Peyer's patch (tissue), 4 donors: ENCODE results near the gene ELK3. TPM values are rescaled to one million over a fixed set of nuclear protein-coding genes. Genes with fewer than 3 reads are reported as not detected.

Experiments
- DNase-seq, 3 donors: peaks; one replicate each; pipeline ENCODE4 v3.0.0-alpha.2; 2017 to 2019
- H3K27ac ChIP-seq, 4 donors: fragments of 200-600 bp; sonication (generic); one replicate each; pipeline ENCODE4 v1.5.1; 2016 to 2019
- H3K27me3 ChIP-seq, 2 donors: fragments of 200-600 bp; sonication (generic); one replicate each; pipeline ENCODE4 v1.5.1; 2019
- H3K36me3 ChIP-seq, 3 donors: fragments of 200-600 bp; sonication (generic); one replicate each; pipeline ENCODE4 v1.5.1; 2016 to 2019
- H3K4me1 ChIP-seq, 4 donors: fragments of 200-600 bp; sonication (generic); one replicate each; pipeline ENCODE4 v1.5.1; 2016 to 2019
- H3K4me3 ChIP-seq, 4 donors: fragments of 200-600 bp; sonication (generic); 1 replicate in 3 of 4; 2 replicates in 1 of 4; pipeline ENCODE4 v1.5.1; 2016 to 2019; ENCODE audit warnings: mild to moderate bottlenecking in 1 of 4
- H3K9me3 ChIP-seq, 4 donors: fragments of 200-600 bp; sonication (generic); one replicate each; pipeline ENCODE4 v1.5.1; 2016 to 2019; ENCODE audit warnings: mild to moderate bottlenecking in 1 of 4
- POLR2A ChIP-seq, 2 donors: fragments of 450-650 bp; IDR thresholded peaks; one replicate each; pipeline ENCODE4 v1.5.1; 2017; ENCODE audit warnings: antibody characterized with exemption in 2 of 2, mild to moderate bottlenecking in 2 of 2, moderate library complexity in 2 of 2
- total RNA-seq, 4 donors: library from RNA; depleted of rRNA; stranded (reverse); fragments of >200 nt; gene quantifications; one replicate each; pipeline ENCODE4 v1.1.0, GENCODE V29; 2016
- TF ChIP-seq, protein P1 (sequence below), 6 experiments: fragments of 450-650 bp in 4 of 6; fragments of 200-600 bp in 2 of 6; sonication (generic) in 1 of 6; IDR thresholded peaks; one replicate each; pipeline ENCODE4 v1.5.1; 2017 to 2019; ENCODE audit warnings: antibody characterized with exemption in 6 of 6, mild to moderate bottlenecking in 3 of 6, moderate library complexity in 1 of 6

Gene ELK3
- total RNA-seq, 4 donors from 2014 or later: 5.1 to 23.9 (median 9.4) TPM

DNA sequence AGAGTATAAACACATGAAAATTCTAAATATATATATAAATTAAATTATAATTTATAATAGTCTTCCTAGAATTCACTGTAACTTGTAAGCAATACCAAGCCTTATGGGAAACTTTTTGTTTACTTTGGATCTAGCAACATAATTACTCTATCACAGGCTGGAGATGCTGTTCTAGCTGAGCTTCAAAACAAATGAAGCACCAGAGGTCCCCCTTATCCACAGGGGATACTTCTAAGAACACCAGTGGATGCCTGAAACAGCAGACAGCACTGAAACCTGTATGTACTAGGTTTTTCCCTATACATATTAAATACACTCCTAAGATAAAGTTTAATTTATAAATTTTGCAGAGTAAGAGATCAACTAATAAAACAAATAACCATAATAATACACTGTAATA, 109.5 kb downstream of the ELK3 start:
- H3K27me3 ChIP-seq: no peaks in the 10 kb centered on the region
- H3K27ac ChIP-seq: no peak overlapping the region
- no peak for DNase-seq
- no peak overlapping the region for H3K4me3 ChIP-seq
- H3K4me1 ChIP-seq: peaks cover 0 to 5% (median 0%) of the 10 kb centered on the region in 4 donors
- no peaks in the 10 kb centered on the region for H3K9me3 ChIP-seq
- H3K36me3 ChIP-seq: peaks cover 0 to 15% (median 0%) of the 10 kb centered on the region in 3 donors
- no peak for TF ChIP-seq POLR2A (IDR thresholded peaks at IDR 0.05)
- TF ChIP-seq, protein P1, sequence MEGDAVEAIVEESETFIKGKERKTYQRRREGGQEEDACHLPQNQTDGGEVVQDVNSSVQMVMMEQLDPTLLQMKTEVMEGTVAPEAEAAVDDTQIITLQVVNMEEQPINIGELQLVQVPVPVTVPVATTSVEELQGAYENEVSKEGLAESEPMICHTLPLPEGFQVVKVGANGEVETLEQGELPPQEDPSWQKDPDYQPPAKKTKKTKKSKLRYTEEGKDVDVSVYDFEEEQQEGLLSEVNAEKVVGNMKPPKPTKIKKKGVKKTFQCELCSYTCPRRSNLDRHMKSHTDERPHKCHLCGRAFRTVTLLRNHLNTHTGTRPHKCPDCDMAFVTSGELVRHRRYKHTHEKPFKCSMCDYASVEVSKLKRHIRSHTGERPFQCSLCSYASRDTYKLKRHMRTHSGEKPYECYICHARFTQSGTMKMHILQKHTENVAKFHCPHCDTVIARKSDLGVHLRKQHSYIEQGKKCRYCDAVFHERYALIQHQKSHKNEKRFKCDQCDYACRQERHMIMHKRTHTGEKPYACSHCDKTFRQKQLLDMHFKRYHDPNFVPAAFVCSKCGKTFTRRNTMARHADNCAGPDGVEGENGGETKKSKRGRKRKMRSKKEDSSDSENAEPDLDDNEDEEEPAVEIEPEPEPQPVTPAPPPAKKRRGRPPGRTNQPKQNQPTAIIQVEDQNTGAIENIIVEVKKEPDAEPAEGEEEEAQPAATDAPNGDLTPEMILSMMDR (IDR thresholded peaks at IDR 0.05): no peak

DNA sequence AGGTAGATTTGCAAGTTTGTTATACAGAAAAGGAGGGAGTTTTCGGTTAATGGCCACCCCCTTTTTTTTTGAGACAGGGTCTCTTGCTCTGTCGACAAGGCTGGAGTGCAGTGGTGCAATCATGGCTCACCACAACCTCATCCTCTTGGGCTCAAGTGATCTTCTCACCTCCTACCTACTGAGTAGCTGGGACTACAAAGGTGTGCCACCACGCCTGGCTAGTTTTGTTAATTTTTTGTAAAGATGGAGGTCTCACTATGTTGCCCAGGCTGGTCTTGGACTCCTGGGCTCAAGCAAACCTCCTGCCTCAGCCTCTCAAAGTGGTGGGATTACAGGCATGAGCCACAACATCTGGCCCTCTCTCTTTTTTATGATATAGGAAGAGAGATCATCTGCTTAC, 111.5 kb downstream of the ELK3 start:
- Histone ChIP-seq H3K4me1 (peaks cover 0 to 5% (median 0%) of the 10 kb centered on the region in 4 donors), H3K9me3 (no peaks in the 10 kb centered on the region), H3K27me3 (no peaks in the 10 kb centered on the region), H3K27ac (no peak overlapping the region), H3K36me3 (peaks cover 0 to 5% (median 0%) of the 10 kb centered on the region in 3 donors), H3K4me3 (no peak overlapping the region)
- TF ChIP-seq, protein P1 (IDR thresholded peaks at IDR 0.05): no peak
- no peak for TF ChIP-seq POLR2A (IDR thresholded peaks at IDR 0.05)
- DNase-seq: no peak

DNA sequence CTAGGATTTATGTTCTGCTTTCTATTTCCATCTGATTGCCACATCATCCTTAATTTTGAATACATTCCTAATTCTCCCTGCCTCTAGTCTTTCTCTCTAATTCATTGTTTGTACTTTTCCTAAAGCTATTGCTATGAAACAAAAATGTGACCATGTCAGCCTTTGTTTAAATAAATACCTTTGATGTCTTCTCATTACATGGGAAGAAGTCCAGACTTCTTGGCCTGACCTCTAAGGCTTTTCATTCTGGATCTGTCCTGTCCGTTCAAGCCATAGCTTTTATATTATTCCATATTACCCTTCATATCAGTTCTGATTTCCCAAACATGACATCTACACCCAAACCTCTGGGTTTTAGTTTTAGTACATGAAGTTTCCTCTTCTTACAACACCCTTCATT, 114.7 kb downstream of the ELK3 start:
- Histone ChIP-seq H3K27ac (no peak overlapping the region), H3K4me3 (no peak overlapping the region), H3K27me3 (no peaks in the 10 kb centered on the region), H3K4me1 (peaks cover 0 to 5% (median 0%) of the 10 kb centered on the region in 4 donors), H3K36me3 (peaks cover 0 to 8% (median 0%) of the 10 kb centered on the region in 3 donors), H3K9me3 (no peaks in the 10 kb centered on the region)
- TF ChIP-seq, protein P1 (IDR thresholded peaks at IDR 0.05): no peak
- no peak for TF ChIP-seq POLR2A (IDR thresholded peaks at IDR 0.05)
- no peak for DNase-seq

DNA sequence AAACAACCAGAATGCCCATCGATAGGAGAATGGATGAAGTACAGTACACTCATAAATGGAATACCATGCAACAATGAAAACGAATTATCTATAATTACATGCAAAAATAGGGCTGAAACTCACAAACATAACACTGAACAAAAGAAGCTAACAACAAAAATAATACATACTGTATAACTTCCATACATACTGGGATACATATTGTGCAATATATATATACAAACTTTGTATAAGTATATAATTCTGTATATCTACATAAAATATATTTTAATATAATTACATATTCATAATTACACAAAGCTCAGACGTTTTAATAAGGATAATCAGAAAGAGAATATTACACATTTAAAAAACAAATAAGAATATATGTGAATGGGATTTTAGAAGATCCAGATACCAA, 115.9 kb downstream of the ELK3 start:
- Histone ChIP-seq H3K9me3 (no peaks in the 10 kb centered on the region), H3K27me3 (no peaks in the 10 kb centered on the region), H3K4me3 (no peak overlapping the region), H3K4me1 (no peaks in the 10 kb centered on the region), H3K36me3 (peaks cover 0 to 8% (median 0%) of the 10 kb centered on the region in 3 donors), H3K27ac (no peak overlapping the region)
- TF ChIP-seq, protein P1 (IDR thresholded peaks at IDR 0.05): no peak
- no peak for TF ChIP-seq POLR2A (IDR thresholded peaks at IDR 0.05)
- DNase-seq: no peak

DNA sequence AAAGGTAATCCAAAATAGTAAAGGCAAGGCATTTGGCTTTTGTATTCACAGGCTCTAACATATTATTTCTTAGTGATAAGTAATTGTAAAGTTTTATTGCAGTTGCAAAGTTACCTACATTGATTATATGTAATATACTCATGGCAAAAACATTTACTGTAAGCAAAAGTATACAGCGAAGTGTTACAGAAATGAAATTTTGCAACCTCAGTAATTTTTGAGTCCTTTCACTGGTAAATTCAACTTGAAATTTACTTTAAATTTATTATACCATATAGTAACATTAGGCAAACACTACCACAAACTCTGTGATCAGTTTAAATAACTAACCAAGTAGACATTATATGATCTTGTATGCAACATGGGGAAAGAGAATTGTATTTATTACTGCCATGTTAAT, 117.0 kb downstream of the ELK3 start:
- no peaks in the 10 kb centered on the region for H3K27me3 ChIP-seq
- peaks cover 0 to 8% (median 0%) of the 10 kb centered on the region in 3 donors for H3K36me3 ChIP-seq
- H3K9me3 ChIP-seq: no peaks in the 10 kb centered on the region
- TF ChIP-seq POLR2A (IDR thresholded peaks at IDR 0.05): no peak
- TF ChIP-seq, protein P1 (IDR thresholded peaks at IDR 0.05): no peak
- no peak overlapping the region for H3K4me3 ChIP-seq
- peaks cover 0 to 3% (median 0%) of the 10 kb centered on the region in 4 donors for H3K4me1 ChIP-seq
- no peak for DNase-seq
- no peak overlapping the region for H3K27ac ChIP-seq

DNA sequence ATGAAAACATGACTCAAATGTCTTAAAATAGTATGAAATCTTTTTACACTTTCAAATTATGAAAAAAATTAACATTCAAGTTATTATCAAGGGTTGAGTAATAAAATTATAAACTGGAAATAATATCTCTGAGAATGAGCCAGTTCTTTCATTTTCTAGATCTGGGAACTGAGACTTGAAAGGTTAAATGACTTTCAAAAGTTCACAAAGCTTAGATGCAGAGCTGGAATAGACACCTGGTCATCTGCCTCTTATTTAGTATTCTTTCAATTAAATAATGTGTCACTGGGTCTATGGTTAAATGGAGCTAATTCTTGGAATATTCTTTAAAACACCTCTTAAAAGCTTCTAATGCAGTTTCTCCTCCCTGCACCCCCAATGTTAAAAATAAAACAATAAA, 119.4 kb downstream of the ELK3 start:
- DNase-seq: no peak
- Histone ChIP-seq H3K4me3 (no peak overlapping the region), H3K36me3 (peaks cover 0 to 8% (median 0%) of the 10 kb centered on the region in 3 donors), H3K9me3 (no peaks in the 10 kb centered on the region), H3K27me3 (no peaks in the 10 kb centered on the region), H3K4me1 (peaks cover 0 to 3% (median 0%) of the 10 kb centered on the region in 4 donors), H3K27ac (no peak overlapping the region)
- TF ChIP-seq POLR2A (IDR thresholded peaks at IDR 0.05): no peak
- TF ChIP-seq, protein P1 (IDR thresholded peaks at IDR 0.05): no peak
